Smooth muscle cell of bladder (primary cell): Measurements from ENCODE around the gene RLF. TPM values are rescaled to one million over a fixed set of nuclear protein-coding genes. Genes with fewer than 3 reads are reported as not detected.

Source experiments
- total RNA-seq: library from RNA; depleted of rRNA; stranded (reverse); fragments of >200 nt; gene quantifications from 2 replicates; pipeline ENCODE4 v1.2.3, GENCODE V29; 2014

Gene RLF, protein sequence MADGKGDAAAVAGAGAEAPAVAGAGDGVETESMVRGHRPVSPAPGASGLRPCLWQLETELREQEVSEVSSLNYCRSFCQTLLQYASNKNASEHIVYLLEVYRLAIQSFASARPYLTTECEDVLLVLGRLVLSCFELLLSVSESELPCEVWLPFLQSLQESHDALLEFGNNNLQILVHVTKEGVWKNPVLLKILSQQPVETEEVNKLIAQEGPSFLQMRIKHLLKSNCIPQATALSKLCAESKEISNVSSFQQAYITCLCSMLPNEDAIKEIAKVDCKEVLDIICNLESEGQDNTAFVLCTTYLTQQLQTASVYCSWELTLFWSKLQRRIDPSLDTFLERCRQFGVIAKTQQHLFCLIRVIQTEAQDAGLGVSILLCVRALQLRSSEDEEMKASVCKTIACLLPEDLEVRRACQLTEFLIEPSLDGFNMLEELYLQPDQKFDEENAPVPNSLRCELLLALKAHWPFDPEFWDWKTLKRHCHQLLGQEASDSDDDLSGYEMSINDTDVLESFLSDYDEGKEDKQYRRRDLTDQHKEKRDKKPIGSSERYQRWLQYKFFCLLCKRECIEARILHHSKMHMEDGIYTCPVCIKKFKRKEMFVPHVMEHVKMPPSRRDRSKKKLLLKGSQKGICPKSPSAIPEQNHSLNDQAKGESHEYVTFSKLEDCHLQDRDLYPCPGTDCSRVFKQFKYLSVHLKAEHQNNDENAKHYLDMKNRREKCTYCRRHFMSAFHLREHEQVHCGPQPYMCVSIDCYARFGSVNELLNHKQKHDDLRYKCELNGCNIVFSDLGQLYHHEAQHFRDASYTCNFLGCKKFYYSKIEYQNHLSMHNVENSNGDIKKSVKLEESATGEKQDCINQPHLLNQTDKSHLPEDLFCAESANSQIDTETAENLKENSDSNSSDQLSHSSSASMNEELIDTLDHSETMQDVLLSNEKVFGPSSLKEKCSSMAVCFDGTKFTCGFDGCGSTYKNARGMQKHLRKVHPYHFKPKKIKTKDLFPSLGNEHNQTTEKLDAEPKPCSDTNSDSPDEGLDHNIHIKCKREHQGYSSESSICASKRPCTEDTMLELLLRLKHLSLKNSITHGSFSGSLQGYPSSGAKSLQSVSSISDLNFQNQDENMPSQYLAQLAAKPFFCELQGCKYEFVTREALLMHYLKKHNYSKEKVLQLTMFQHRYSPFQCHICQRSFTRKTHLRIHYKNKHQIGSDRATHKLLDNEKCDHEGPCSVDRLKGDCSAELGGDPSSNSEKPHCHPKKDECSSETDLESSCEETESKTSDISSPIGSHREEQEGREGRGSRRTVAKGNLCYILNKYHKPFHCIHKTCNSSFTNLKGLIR (N-terminal part only)
- total RNA-seq, result 20.9 and 31.8 TPM in 2 replicates

GRCh38 chr1:40161125-40161887 is at the start of gene RLF:
TSS of gene RLF (plus strand) at chr1:40161387. CDS start at chr1:40161400, 13 bp downstream.

GRCh38 chr1:40247655-40248054 is 86.5 kb downstream of the RLF start, which contains the start of gene TMCO2:
TSS of gene TMCO2 (plus strand) at chr1:40247937. CDS start at chr1:40247994, 57 bp downstream.

DNA sequence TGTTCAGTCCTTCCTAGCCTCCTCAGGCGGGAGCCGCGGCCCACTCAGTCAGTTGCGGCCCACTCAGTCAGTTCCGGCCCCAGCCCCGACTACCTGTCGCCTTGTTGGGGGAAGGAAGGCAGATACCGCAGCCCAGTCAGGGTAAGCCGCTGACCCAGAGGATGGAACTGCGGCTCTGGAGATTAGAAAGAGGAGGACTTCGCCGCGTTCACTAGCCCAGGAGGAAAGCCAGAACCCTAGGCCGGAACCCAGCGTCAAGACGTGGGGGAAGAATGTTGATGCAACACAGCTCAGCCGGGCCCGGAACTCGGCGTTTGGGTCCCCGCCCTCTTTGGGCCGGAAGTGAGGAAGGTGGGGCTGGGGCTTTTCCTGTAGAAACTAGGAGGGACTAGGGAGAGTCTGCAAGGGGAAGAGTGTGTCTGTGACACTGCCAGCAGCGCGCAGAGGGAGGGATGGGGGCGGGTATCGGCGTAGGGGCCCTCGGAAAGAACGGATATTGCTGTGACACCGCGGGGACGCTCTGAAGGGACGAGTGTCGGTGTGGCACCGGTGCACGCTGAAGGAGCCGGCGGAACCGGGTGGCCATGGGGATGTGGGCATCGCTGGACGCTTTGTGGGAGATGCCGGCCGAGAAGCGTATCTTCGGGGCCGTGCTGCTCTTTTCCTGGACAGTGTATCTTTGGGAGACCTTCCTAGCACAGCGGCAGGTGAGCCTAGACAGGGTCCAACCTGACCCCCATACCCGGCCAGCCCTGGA is 96.7 kb downstream of the RLF start, which contains the start of gene ZMPSTE24:
Gene ZMPSTE24 (plus strand): TSS at position 549 of the 757 bp plus-strand sequence. CDS start 36 bp downstream, at position 585.

Other genes starting within 250 kb of the RLF start
- gene MFSD2A, start 206.2 kb upstream of the RLF start, total RNA-seq, result 2.8 and 5.0 TPM in 2 replicates
- 332 and 356 TPM in 2 replicates for gene CAP1, start 120.7 kb upstream of the RLF start, total RNA-seq
- 55.0 and 57.3 TPM in 2 replicates for gene PPT1, start 64.1 kb upstream of the RLF start, total RNA-seq
- not detected in 2 replicates for gene TMCO2, start 86.5 kb downstream of the RLF start, total RNA-seq
- 64.7 and 85.8 TPM in 2 replicates for gene ZMPSTE24, start 96.8 kb downstream of the RLF start, total RNA-seq
- 1.7 and 1.9 TPM in 2 replicates for gene COL9A2, start 155.9 kb downstream of the RLF start, total RNA-seq
- gene SMAP2, start 212.3 kb downstream of the RLF start, total RNA-seq, result 12.3 and 15.9 TPM in 2 replicates